Hepatocyte (in vitro differentiated cells): Measurements from ENCODE around the gene ZNRF4. TPM values are rescaled to one million over a fixed set of nuclear protein-coding genes. Genes with fewer than 3 reads are reported as not detected.

Experiments
- DNase-seq: peaks from one replicate; pipeline ENCODE4 v3.0.0-alpha.2; 2016; ENCODE audit warnings: low spot score
- H2AFZ ChIP-seq: fragments of 200-600 bp; sonication (generic); 2 replicates; pipeline ENCODE4 v1.6.0; 2016; ENCODE audit warnings: antibody characterized with exemption, mild to moderate bottlenecking
- H3K27ac ChIP-seq: fragments of 200-600 bp; sonication (generic); 2 replicates; pipeline ENCODE4 v1.5.1; 2016; ENCODE audit warnings: mild to moderate bottlenecking
- H3K27me3 ChIP-seq: fragments of 200-600 bp; sonication (generic); 2 replicates; pipeline ENCODE4 v1.6.1; 2016
- H3K36me3 ChIP-seq: fragments of 200-600 bp; sonication (generic); replicated peaks from 2 replicates; pipeline ENCODE4 v1.5.1; 2016; ENCODE audit warnings: low read depth; ENCODE audit not compliant: insufficient read depth
- H3K4me1 ChIP-seq: fragments of 200-600 bp; sonication (generic); 2 replicates; pipeline ENCODE4 v1.5.1; 2016; ENCODE audit warnings: mild to moderate bottlenecking, moderate library complexity; ENCODE audit not compliant: insufficient read depth
- H3K4me2 ChIP-seq: fragments of 200-600 bp; sonication (generic); 2 replicates; pipeline ENCODE4 v1.6.0; 2016
- H3K4me3 ChIP-seq: fragments of 200-600 bp; sonication (generic); 2 replicates; pipeline ENCODE4 v1.5.1; 2016; ENCODE audit warnings: mild to moderate bottlenecking
- H3K79me2 ChIP-seq: fragments of 200-600 bp; sonication (generic); 2 replicates; pipeline ENCODE4 v1.6.0; 2017; ENCODE audit warnings: mild to moderate bottlenecking
- H3K9me2 ChIP-seq: fragments of 200-600 bp; sonication (generic); replicated peaks from 2 replicates; pipeline ENCODE4 v1.6.0; 2017; ENCODE audit warnings: mild to moderate bottlenecking; ENCODE audit not compliant: insufficient read depth
- H3K9me3 ChIP-seq: fragments of 200-600 bp; sonication (generic); 2 replicates; pipeline ENCODE4 v1.5.1; 2016; ENCODE audit warnings: low read depth, mild to moderate bottlenecking
- H4K20me1 ChIP-seq: fragments of 200-600 bp; sonication (generic); 2 replicates; pipeline ENCODE4 v1.6.0; 2016; ENCODE audit warnings: mild to moderate bottlenecking; ENCODE audit not compliant: insufficient read depth, poor library complexity, severe bottlenecking
- EZH2 ChIP-seq: fragments of 200-600 bp; sonication (generic); IDR thresholded peaks from 2 replicates; pipeline ENCODE4 v1.6.1; 2016; ENCODE audit warnings: antibody characterized with exemption, mild to moderate bottlenecking, borderline replicate concordance
- EZH2phosphoT487 ChIP-seq: fragments of 200-600 bp; sonication (generic); IDR thresholded peaks from one replicate; pipeline ENCODE4 v1.6.1; 2018; ENCODE audit warnings: antibody characterized with exemption, mild to moderate bottlenecking, low read depth, moderate library complexity; ENCODE audit not compliant: unreplicated experiment, severe bottlenecking
- WGBS: methylation state at CpG from one replicate; pipeline ENCODE4 v1.1.6; 2016; ENCODE audit warnings: low lambda C conversion rate; ENCODE audit errors: missing lambda C conversion rate; 5-methylcytosine and 5-hydroxymethylcytosine counted together
- polyA plus RNA-seq: library from polyadenylated mRNA; unstranded; fragments of >200 nt; fragmentation: Nextera tagmentation; extraction: Ambion mirVana; gene quantifications from 2 replicates; pipeline ENCODE4 v1.2.1, GENCODE V29; 2016
- total RNA-seq: library from RNA; depleted of rRNA; stranded (reverse); fragments of >200 nt; gene quantifications from 2 replicates; pipeline ENCODE4 v1.2.3, GENCODE V29; 2014
- TF ChIP-seq, protein P1 (sequence below): fragments of 200-600 bp; sonication (generic); IDR thresholded peaks from 2 replicates; pipeline ENCODE4 v1.5.1; 2016; ENCODE audit warnings: antibody characterized with exemption, mild to moderate bottlenecking; ENCODE audit not compliant: poor library complexity

The ZNRF4 gene
- total and polyA plus RNA-seq, 2 experiments from 2014 or later: not detected

DNA sequence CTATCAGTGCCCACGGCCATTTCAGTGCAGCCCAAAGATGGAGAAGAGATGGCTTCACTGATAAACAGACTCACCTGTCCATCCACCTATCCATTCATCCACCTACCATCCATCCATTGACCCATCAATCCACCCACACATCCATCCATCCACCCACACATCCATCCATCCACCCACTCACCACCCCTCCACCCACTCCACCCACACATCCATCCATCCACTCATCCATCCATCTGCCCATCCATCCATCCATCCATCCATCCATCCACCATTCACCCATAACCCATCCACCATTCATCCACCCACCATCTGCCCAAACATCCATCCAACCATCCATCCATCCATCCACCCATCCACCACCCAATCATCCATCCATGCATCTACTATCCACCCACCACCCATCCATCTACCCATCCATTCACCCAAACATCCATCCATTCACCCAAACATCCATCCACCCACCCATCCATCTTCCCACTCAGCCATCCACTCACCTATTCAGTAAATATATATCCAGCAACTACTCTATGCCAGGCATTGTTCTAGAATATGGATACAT, 31.6 kb upstream of the ZNRF4 start:
- Histone ChIP-seq H3K36me3 (no peaks in the 10 kb centered on the region), H3K27ac (no peak overlapping the region), H2AFZ (no peak overlapping the region), H3K9me3 (no peaks in the 10 kb centered on the region), H3K4me1 (no peaks in the 10 kb centered on the region), H3K9me2 (no peaks in the 10 kb centered on the region), H3K79me2 (no peaks in the 10 kb centered on the region), H4K20me1 (no peaks in the 10 kb centered on the region), H3K4me2 (no peak overlapping the region), H3K27me3 (peaks cover 10% of the 10 kb centered on the region), H3K4me3 (no peak overlapping the region)
- DNase-seq: no peak
- WGBS: 79% methylated on average over 1 of the region's 1 CpG
- TF ChIP-seq, protein P1, sequence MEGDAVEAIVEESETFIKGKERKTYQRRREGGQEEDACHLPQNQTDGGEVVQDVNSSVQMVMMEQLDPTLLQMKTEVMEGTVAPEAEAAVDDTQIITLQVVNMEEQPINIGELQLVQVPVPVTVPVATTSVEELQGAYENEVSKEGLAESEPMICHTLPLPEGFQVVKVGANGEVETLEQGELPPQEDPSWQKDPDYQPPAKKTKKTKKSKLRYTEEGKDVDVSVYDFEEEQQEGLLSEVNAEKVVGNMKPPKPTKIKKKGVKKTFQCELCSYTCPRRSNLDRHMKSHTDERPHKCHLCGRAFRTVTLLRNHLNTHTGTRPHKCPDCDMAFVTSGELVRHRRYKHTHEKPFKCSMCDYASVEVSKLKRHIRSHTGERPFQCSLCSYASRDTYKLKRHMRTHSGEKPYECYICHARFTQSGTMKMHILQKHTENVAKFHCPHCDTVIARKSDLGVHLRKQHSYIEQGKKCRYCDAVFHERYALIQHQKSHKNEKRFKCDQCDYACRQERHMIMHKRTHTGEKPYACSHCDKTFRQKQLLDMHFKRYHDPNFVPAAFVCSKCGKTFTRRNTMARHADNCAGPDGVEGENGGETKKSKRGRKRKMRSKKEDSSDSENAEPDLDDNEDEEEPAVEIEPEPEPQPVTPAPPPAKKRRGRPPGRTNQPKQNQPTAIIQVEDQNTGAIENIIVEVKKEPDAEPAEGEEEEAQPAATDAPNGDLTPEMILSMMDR: no peak
- TF ChIP-seq EZH2 (no peak), EZH2phosphoT487 (no peak)

DNA sequence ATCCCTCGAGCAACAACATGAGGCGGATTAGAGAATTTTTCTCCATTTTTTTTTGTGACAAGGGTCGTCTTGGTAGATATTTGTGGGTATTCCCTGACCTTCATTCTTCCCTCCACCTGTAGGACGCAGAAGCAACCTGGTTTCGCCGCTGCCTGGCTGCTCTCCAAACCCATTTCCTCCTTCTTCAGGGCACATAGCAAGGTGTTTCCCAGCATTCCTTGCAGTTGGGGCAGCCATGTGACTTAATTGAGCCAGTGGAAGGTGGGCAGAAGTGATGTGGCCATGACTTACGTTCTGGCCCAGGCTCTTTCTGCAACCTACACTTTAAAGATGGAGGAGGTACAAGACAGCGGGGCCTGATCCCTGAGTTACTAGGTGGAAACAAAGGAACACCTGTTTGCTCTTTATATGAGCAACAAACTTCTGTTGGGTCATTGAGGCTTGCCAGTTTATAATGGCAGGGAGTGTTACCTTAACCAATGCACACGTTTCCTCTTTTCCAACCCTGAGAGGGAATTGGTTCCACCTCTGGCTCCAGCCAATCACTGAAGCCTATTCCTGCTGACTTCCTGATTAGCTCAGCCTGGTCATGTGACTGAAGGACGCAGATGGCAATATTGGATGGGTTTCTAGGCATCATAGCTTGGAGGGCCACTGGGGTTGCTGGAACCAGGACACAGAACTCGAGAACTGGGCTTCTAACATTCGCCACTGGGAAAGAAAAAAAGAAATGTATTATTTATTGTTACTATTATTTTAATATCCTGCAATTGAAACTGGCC, 30.8 kb upstream of the ZNRF4 start:
- Histone ChIP-seq H3K27me3 (peaks cover 10% of the 10 kb centered on the region), H3K4me2 (no peak overlapping the region), H3K9me3 (no peaks in the 10 kb centered on the region), H3K9me2 (no peaks in the 10 kb centered on the region), H2AFZ (no peak overlapping the region), H3K27ac (no peak overlapping the region), H4K20me1 (no peaks in the 10 kb centered on the region), H3K36me3 (no peaks in the 10 kb centered on the region), H3K4me3 (no peak overlapping the region), H3K4me1 (no peaks in the 10 kb centered on the region), H3K79me2 (no peaks in the 10 kb centered on the region)
- TF ChIP-seq, protein P1: no peak
- no peak for TF ChIP-seq EZH2
- WGBS: 85% methylated on average over 12 of the region's 12 CpGs
- no peak for DNase-seq

DNA sequence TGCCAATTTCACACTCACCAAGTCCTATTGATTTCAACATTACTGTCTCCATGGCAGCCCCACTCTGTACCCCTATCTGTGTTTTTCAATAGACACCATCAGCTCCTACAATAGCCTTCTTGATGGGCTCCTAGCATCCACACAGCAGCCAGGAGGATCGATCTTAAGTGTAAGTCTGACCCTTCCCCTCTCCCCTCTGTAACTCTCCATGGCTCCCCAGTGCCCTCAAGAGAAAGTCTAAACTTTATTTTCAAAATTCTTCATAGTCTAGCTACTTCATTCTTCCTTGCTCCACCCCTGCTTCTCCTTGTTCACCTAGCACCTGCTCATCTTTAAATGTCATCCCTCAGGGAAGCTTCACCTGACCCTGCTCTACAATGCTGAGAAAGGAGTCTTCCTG, 30.0 kb upstream of the ZNRF4 start:
- H3K27ac ChIP-seq: no peak overlapping the region
- H3K4me3 ChIP-seq: no peak overlapping the region
- TF ChIP-seq, protein P1: no peak
- no peak for TF ChIP-seq EZH2phosphoT487
- no peak for TF ChIP-seq EZH2
- H3K27me3 ChIP-seq: peaks cover 10% of the 10 kb centered on the region
- H3K4me2 ChIP-seq: no peak overlapping the region
- H2AFZ ChIP-seq: no peak overlapping the region
- H3K9me2 ChIP-seq: no peaks in the 10 kb centered on the region
- WGBS: 65% methylated on average over 1 of the region's 1 CpG
- no peaks in the 10 kb centered on the region for H4K20me1 ChIP-seq
- H3K4me1 ChIP-seq: no peaks in the 10 kb centered on the region
- H3K9me3 ChIP-seq: no peaks in the 10 kb centered on the region
- no peaks in the 10 kb centered on the region for H3K36me3 ChIP-seq
- DNase-seq: no peak
- no peaks in the 10 kb centered on the region for H3K79me2 ChIP-seq
